HCT116 (cell line): Measurements from ENCODE around the gene AAK1. TPM values are rescaled to one million over a fixed set of nuclear protein-coding genes. Genes with fewer than 3 reads are reported as not detected.

Experiments used
- ATAC-seq: fragments of 200-7000 bp; cut with Tn5 transposase; 2 replicates; pipeline ENCODE4 v1.9.1; 2020; ENCODE audit warnings: mild to moderate bottlenecking, moderate library complexity
- BruUV-seq: library from RNA; stranded (reverse); fragments of 400-500 nt; replicated peaks from 2 replicates; lab custom pipeline; 2021; lab: Mats Ljungman, UMichigan
- CTCF ChIA-PET: fragments of 300-600 bp; sonication (Branson Sonifier 250); formaldehyde crosslinking; loops from one replicate; lab custom pipeline; 2021; ENCODE audit warnings: antibody characterized with exemption; lab: Charles Lee
- POLR2A ChIA-PET: fragments of 300-600, 350-600 bp; sonication (Branson Sonifier 250); formaldehyde crosslinking; loops from one replicate; lab custom pipeline; 2021; ENCODE audit warnings: antibody characterized with exemption; lab: Charles Lee
- RAD21 ChIA-PET, 2 experiments: fragments of 300-600 bp; sonication (Branson Sonifier 250); formaldehyde crosslinking; loops; one replicate each; lab custom pipeline; 2023; ENCODE audit warnings: low total read pairs in 2 of 2; ENCODE audit not compliant: uncharacterized antibody in 2 of 2, unreplicated experiment in 2 of 2, low non-redundant PET in 1 of 2; lab: Charles Lee
- DNase-seq: peaks from one replicate; pipeline ENCODE4 v3.0.0-alpha.2; 2010; ENCODE audit warnings: low read depth, low spot score
- H2AFZ ChIP-seq: fragments of 200-600 bp; shearing (Covaris generic), sonication (generic); 2 replicates; pipeline ENCODE4 v1.6.1; 2017; ENCODE audit warnings: low read depth, mixed run types, mixed read lengths, antibody characterized with exemption, low read length; ENCODE audit not compliant: poor library complexity, severe bottlenecking
- H3K27ac ChIP-seq: 2 replicates; pipeline ENCODE4 v1.5.1; 2012; ENCODE audit warnings: low read depth, low read length
- H3K27me3 ChIP-seq: fragments of 200-600 bp; sonication (generic); 2 replicates; pipeline ENCODE4 v1.6.1; 2016; ENCODE audit warnings: mixed run types, low read length, mixed read lengths; ENCODE audit not compliant: insufficient read depth
- H3K36me3 ChIP-seq, 2 experiments: fragments of 200-500 bp in 1 of 2; fragments of 200-600 bp in 1 of 2; sonication (Bioruptor generic) in 1 of 2; sonication (generic) in 1 of 2; 2 replicates each; pipeline versions ENCODE4 v1.5.1 to v1.6.1; 2014 to 2016; ENCODE audit warnings: low read length in 2 of 2, inconsistent platforms in 1 of 2, mixed read lengths in 1 of 2, mixed run types in 1 of 2; ENCODE audit not compliant: insufficient read depth in 2 of 2, control insufficient read depth in 1 of 2
- H3K4me1 ChIP-seq, 2 experiments: fragments of 200-600 bp in 1 of 2; sonication (generic) in 1 of 2; 2 replicates each; pipeline versions ENCODE4 v1.5.1 to v1.6.1; 2012 to 2017; ENCODE audit warnings: low read length in 2 of 2, inconsistent platforms in 1 of 2, mild to moderate bottlenecking in 1 of 2, mixed read lengths in 1 of 2, mixed run types in 1 of 2, moderate library complexity in 1 of 2; ENCODE audit not compliant: insufficient read depth in 2 of 2, control insufficient read depth in 1 of 2
- H3K4me2 ChIP-seq: fragments of 200-600 bp; sonication (generic); 2 replicates; pipeline ENCODE4 v1.6.1; 2017; ENCODE audit warnings: mixed run types, low read length, mixed read lengths
- H3K4me3 ChIP-seq, 2 experiments: fragments of 200-600 bp in 1 of 2; sonication (generic) in 1 of 2; replicated peaks in 1 of 2; 2 replicates each; pipeline ENCODE4 v1.5.1; 2011 to 2016; ENCODE audit warnings: low read length in 2 of 2, control low read depth in 1 of 2, low read depth in 1 of 2, mild to moderate bottlenecking in 1 of 2, mixed read lengths in 1 of 2, mixed run types in 1 of 2
- H3K79me2 ChIP-seq: fragments of 200-600 bp; sonication (generic); 2 replicates; pipeline ENCODE4 v1.6.1; 2017; ENCODE audit warnings: mild to moderate bottlenecking, mixed run types, low read length, moderate library complexity, mixed read lengths; ENCODE audit not compliant: insufficient read depth
- H3K9ac ChIP-seq: fragments of 200-600 bp; sonication (generic); 2 replicates; pipeline ENCODE4 v1.6.1; 2016; ENCODE audit warnings: low read length, mixed read lengths
- H3K9me2 ChIP-seq: fragments of 200-600 bp; sonication (generic), shearing (Covaris generic); 2 replicates; pipeline ENCODE4 v1.6.1; 2017; ENCODE audit warnings: mixed run types, mild to moderate bottlenecking, moderate library complexity; ENCODE audit not compliant: insufficient read depth
- H3K9me3 ChIP-seq, 2 experiments: fragments of 200-500 bp in 1 of 2; fragments of 200-600 bp in 1 of 2; sonication (Bioruptor generic) in 1 of 2; sonication (generic) in 1 of 2; 2 replicates each; pipeline ENCODE4 v1.6.1; 2014 to 2017; ENCODE audit warnings: low read length in 2 of 2, mixed read lengths in 2 of 2, inconsistent platforms in 1 of 2, low read depth in 1 of 2, mild to moderate bottlenecking in 1 of 2, mixed run types in 1 of 2, moderate library complexity in 1 of 2; ENCODE audit not compliant: control insufficient read depth in 1 of 2, insufficient read depth in 1 of 2
- H4K20me1 ChIP-seq: fragments of 200-600 bp; sonication (generic), shearing (Covaris generic); 2 replicates; pipeline ENCODE4 v1.6.1; 2017; ENCODE audit warnings: mixed run types, mild to moderate bottlenecking, moderate library complexity; ENCODE audit not compliant: insufficient read depth
- ATF3 ChIP-seq: IDR thresholded peaks from 2 replicates; pipeline ENCODE4 v1.6.1; 2012
- CBX3 ChIP-seq: IDR thresholded peaks from 2 replicates; pipeline ENCODE4 v1.6.1; 2012; ENCODE audit warnings: low read depth
- CTCF ChIP-seq, 3 experiments: fragments of 200-600 bp in 1 of 3; sonication (generic) in 1 of 3; IDR thresholded peaks in 2 of 3; conservative IDR thresholded peaks in 1 of 3; 2 replicates each; pipeline ENCODE4 v1.5.1; 2012 to 2017; ENCODE audit warnings: low read depth in 2 of 3, low read length in 2 of 3, antibody characterized with exemption in 1 of 3, borderline replicate concordance in 1 of 3, control low read depth in 1 of 3, mild to moderate bottlenecking in 1 of 3, mixed read lengths in 1 of 3, mixed run types in 1 of 3, moderate library complexity in 1 of 3; ENCODE audit not compliant: insufficient read depth in 1 of 3
- EGR1 ChIP-seq: IDR thresholded peaks from 2 replicates; pipeline ENCODE4 v1.6.1; 2012; ENCODE audit warnings: low read depth
- FOSL1 ChIP-seq: IDR thresholded peaks from 2 replicates; pipeline ENCODE4 v1.6.1; 2012; ENCODE audit warnings: low read depth
- POLR2AphosphoS5 ChIP-seq: IDR thresholded peaks from 2 replicates; pipeline ENCODE4 v1.6.1; 2011; ENCODE audit warnings: mild to moderate bottlenecking, low read depth, low read length, moderate library complexity
- SIN3A ChIP-seq: IDR thresholded peaks from 2 replicates; pipeline ENCODE4 v1.6.1; 2012; ENCODE audit warnings: low read depth
- SRF ChIP-seq: IDR thresholded peaks from 2 replicates; pipeline ENCODE4 v1.6.1; 2012; ENCODE audit warnings: low read depth
- YY1 ChIP-seq: IDR thresholded peaks from 2 replicates; pipeline ENCODE4 v1.6.1; 2011; ENCODE audit warnings: low read length, low read depth, moderate library complexity, mild to moderate bottlenecking; ENCODE audit not compliant: insufficient replicate concordance; ENCODE audit errors: extremely low read depth
- intact Hi-C: fragments of 100-400 bp; cut with micrococcal nuclease; formaldehyde crosslinking; loops from 2 replicates; pipeline ENCODE4 v1.10.0; 2022
- total RNA-seq: library from RNA; stranded (reverse); gene quantifications from one replicate; pipeline ENCODE4 v1.2.1, GENCODE V29; 2021; ENCODE audit not compliant: unreplicated experiment

Gene AAK1
- total RNA-seq, 1 experiment from 2014 or later, result 32.0 TPM

- DNase-seq (no peak), ATAC-seq (no peak)
- no peak overlapping the region for H3K4me3 ChIP-seq
- ChIA-PET POLR2A (interaction anchor here (1.3 kb wide), 1 partner anchor 8 kb away, joined by 4 read pairs; no protein-coding TSS in a partner anchor), CTCF (no interaction called here), RAD21 (no interaction called here)
- TF ChIP-seq FOSL1, result no peak
- no peak for TF ChIP-seq SIN3A
- TF ChIP-seq CTCF (IDR thresholded peaks at IDR 0.05 in 2 of 3, conservative IDR thresholded peaks at IDR 0.05 in 1 of 3; ENCODE audit: borderline replicate concordance in 1 of 3, insufficient read depth in 1 of 3, low read depth in 2 of 3, low read length in 2 of 3), result no peak
- TF ChIP-seq CBX3, result no peak
- no peak for TF ChIP-seq ATF3
- TF ChIP-seq EGR1, result no peak
- no peak for TF ChIP-seq POLR2AphosphoS5
- no peak for TF ChIP-seq YY1
- TF ChIP-seq SRF, result no peak
- H3K4me2 ChIP-seq, result no peak overlapping the region
- H3K27me3 ChIP-seq, result no peaks in the 10 kb centered on the region
- peaks cover 18% of the 10 kb centered on the region; the same call in 1 of the 2 replicates for H3K79me2 ChIP-seq
- no peak overlapping the region for H3K9ac ChIP-seq
- no peak overlapping the region for H2AFZ ChIP-seq
- no TSS peak for BruUV-seq
- H3K9me3 ChIP-seq, result no peaks in the 10 kb centered on the region
- H3K27ac ChIP-seq, result no peak overlapping the region
- intact Hi-C loops, result no loop called here
- no peaks in the 10 kb centered on the region for H4K20me1 ChIP-seq
- no peaks in the 10 kb centered on the region for H3K9me2 ChIP-seq
- H3K4me1 ChIP-seq, result peaks cover 4 to 8% of the 10 kb centered on the region in 2 experiments; a peak in 3 of 4 replicates
- no peaks in the 10 kb centered on the region for H3K36me3 ChIP-seq
Observed at GRCh38 chr2:69637923-69638322, 5.6 kb downstream of the AAK1 start.
